Hindlimb muscle (tissue), 1 donor: ENCODE results near the gene NDUFB6. TPM values are rescaled to one million over a fixed set of nuclear protein-coding genes. Genes with fewer than 3 reads are reported as not detected.

Experiments
- DNase-seq: peaks from one replicate; pipeline ENCODE4 v3.0.0-alpha.2; 2013
- polyA plus RNA-seq: library from polyadenylated mRNA; unstranded; fragments of 120-200 nt; gene quantifications from one replicate; pipeline ENCODE4 v1.2.1, GENCODE V29; 2013; ENCODE audit not compliant: insufficient read length

The NDUFB6 gene
- polyA plus RNA-seq, 1 donor: 62.8 TPM

- no peak for DNase-seq
Measured at GRCh38 chr9:32516241-32516640, 56.7 kb downstream of the NDUFB6 start.

GRCh38 chr9:32508728-32509127, 64.2 kb downstream of the NDUFB6 start:
- no peak for DNase-seq

- no peak for DNase-seq
Measured at GRCh38 chr9:32503008-32503407, 70.0 kb downstream of the NDUFB6 start.

Other genes with a start within 250 kb of the NDUFB6 start
- 24.0 TPM for gene ACO1, start 188.5 kb downstream of the NDUFB6 start, polyA plus RNA-seq
- 6.9 TPM for gene RIGI, start 47.0 kb downstream of the NDUFB6 start, polyA plus RNA-seq
- 10.7 TPM for gene SMIM27, start 20.8 kb downstream of the NDUFB6 start, polyA plus RNA-seq
- gene TOPORS, start 20.6 kb downstream of the NDUFB6 start, polyA plus RNA-seq: 16.7 TPM
- 0.05 TPM for gene TAF1L, start 62.5 kb upstream of the NDUFB6 start, polyA plus RNA-seq
- 1.4 TPM for gene TMEM215, start 210.4 kb upstream of the NDUFB6 start, polyA plus RNA-seq